GM10266 (cell line): ENCODE results near the gene SLC34A3.

Source experiments
- DNase-seq: peaks from one replicate; pipeline ENCODE4 v3.0.0; 2012; ENCODE audit errors: extremely low spot score
- TF ChIP-seq, protein P1 (sequence below): IDR thresholded peaks from 2 replicates; pipeline ENCODE4 v1.5.1; 2012; ENCODE audit warnings: mild to moderate bottlenecking, low read depth; ENCODE audit not compliant: control insufficient read depth, insufficient read depth; ENCODE audit errors: missing control alignments

The SLC34A3 gene

DNA sequence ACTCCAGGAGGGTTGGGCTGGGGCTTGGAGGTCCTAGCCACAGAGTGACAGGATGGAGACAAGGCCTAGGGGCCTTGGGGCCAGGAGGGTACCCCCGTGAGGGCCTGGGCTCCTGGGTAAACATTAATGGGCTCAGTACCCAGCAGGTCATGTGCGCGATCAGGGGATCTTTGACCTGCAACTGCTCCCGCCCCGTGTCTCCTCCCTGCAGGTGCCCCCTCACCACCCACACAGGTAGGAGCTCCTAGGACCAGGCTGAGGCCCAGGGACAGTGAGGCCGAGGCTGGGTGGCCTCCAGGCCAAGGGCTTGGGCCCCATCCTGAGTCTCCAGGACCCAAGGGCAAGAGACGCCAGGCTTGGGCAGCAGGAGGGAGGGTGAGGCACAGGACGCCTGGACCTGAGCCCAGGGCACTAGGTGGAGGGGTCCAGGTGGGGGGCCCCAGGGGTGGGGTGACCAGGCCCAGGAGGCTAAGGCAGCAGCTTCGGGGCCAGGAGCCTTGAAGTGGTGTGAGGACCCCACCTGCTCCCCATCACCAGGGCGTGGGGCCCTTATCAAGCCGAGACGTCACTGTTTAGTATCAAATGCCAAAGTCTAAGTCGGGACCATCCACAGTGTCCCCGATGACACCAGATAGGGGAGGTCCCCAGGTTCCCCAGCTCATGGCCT lies at the start of gene SLC34A3:
Gene SLC34A3 (plus strand): TSS at position 197 of the 667 bp plus-strand sequence. CDS start 802 bp downstream, outside the sequence.
- DNase-seq: no peak
- TF ChIP-seq, protein P1, sequence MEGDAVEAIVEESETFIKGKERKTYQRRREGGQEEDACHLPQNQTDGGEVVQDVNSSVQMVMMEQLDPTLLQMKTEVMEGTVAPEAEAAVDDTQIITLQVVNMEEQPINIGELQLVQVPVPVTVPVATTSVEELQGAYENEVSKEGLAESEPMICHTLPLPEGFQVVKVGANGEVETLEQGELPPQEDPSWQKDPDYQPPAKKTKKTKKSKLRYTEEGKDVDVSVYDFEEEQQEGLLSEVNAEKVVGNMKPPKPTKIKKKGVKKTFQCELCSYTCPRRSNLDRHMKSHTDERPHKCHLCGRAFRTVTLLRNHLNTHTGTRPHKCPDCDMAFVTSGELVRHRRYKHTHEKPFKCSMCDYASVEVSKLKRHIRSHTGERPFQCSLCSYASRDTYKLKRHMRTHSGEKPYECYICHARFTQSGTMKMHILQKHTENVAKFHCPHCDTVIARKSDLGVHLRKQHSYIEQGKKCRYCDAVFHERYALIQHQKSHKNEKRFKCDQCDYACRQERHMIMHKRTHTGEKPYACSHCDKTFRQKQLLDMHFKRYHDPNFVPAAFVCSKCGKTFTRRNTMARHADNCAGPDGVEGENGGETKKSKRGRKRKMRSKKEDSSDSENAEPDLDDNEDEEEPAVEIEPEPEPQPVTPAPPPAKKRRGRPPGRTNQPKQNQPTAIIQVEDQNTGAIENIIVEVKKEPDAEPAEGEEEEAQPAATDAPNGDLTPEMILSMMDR: no peak

DNA sequence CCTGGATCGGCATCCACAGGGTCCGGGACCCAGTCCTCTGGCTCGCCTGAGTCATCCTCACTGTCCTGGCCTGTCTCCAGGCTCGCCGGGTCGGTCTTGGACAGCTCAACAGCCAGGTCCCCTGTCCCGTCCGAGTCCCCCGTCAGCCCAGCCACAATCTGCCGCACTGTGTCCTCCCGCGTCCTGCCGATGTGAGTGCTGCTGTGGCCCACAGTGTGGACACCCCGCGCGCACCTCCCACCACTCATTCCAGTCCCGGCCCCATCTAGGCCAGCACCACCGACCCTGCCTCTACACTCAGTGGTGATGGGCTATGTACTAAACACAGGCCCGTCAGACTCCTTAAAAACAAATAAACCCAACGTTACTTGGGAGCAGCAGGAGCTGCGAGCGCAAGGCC lies 49.0 kb upstream of the SLC34A3 start:
- no peak for DNase-seq
- TF ChIP-seq, protein P1: no peak

GRCh38 chr9:137182836-137183235 lies 47.9 kb upstream of the SLC34A3 start:
- no peak for DNase-seq
- TF ChIP-seq, protein P1: no peak

GRCh38 chr9:137183980-137184595 lies 46.6 kb upstream of the SLC34A3 start:
- DNase-seq: no peak
- TF ChIP-seq, protein P1: no peak

GRCh38 chr9:137184881-137185660 lies 45.6 kb upstream of the SLC34A3 start:
- TF ChIP-seq, protein P1: no peak
- DNase-seq: no peak

- TF ChIP-seq, protein P1: no peak
These were observed 44.8 kb upstream of the SLC34A3 start for GRCh38 chr9:137185921-137186320.

More at GRCh38 chr9:137185921-137186320, 44.8 kb upstream of the SLC34A3 start:
- DNase-seq: no peak
